IPS-20b (cell line): ENCODE results near the gene AGMO.

Source experiments
- H3K27ac ChIP-seq: one replicate; pipeline ENCODE4 v1.5.1; 2013; ENCODE audit warnings: low read length
- H3K27me3 ChIP-seq: 2 replicates; pipeline ENCODE4 v1.6.1; 2013; ENCODE audit warnings: mild to moderate bottlenecking, low read length, inconsistent platforms; ENCODE audit not compliant: insufficient read depth
- H3K36me3 ChIP-seq: 2 replicates; pipeline ENCODE4 v1.6.1; 2013; ENCODE audit warnings: low read depth, mild to moderate bottlenecking, inconsistent platforms, low read length, moderate library complexity; ENCODE audit not compliant: insufficient read depth
- H3K4me1 ChIP-seq: 2 replicates; pipeline ENCODE4 v1.6.1; 2013; ENCODE audit warnings: mild to moderate bottlenecking, control low read depth, inconsistent platforms, low read length, moderate library complexity; ENCODE audit not compliant: insufficient read depth
- H3K4me3 ChIP-seq: 2 replicates; pipeline ENCODE4 v1.5.1; 2013; ENCODE audit warnings: mild to moderate bottlenecking, low read length, inconsistent platforms
- H3K9ac ChIP-seq: 2 replicates; pipeline ENCODE4 v1.6.1; 2013; ENCODE audit warnings: low read depth, mild to moderate bottlenecking, inconsistent platforms, low read length, moderate library complexity
- H3K9me3 ChIP-seq: 2 replicates; pipeline ENCODE4 v1.6.1; 2013; ENCODE audit warnings: mild to moderate bottlenecking, low read depth, low read length, inconsistent platforms; ENCODE audit not compliant: insufficient read depth

The AGMO gene

DNA sequence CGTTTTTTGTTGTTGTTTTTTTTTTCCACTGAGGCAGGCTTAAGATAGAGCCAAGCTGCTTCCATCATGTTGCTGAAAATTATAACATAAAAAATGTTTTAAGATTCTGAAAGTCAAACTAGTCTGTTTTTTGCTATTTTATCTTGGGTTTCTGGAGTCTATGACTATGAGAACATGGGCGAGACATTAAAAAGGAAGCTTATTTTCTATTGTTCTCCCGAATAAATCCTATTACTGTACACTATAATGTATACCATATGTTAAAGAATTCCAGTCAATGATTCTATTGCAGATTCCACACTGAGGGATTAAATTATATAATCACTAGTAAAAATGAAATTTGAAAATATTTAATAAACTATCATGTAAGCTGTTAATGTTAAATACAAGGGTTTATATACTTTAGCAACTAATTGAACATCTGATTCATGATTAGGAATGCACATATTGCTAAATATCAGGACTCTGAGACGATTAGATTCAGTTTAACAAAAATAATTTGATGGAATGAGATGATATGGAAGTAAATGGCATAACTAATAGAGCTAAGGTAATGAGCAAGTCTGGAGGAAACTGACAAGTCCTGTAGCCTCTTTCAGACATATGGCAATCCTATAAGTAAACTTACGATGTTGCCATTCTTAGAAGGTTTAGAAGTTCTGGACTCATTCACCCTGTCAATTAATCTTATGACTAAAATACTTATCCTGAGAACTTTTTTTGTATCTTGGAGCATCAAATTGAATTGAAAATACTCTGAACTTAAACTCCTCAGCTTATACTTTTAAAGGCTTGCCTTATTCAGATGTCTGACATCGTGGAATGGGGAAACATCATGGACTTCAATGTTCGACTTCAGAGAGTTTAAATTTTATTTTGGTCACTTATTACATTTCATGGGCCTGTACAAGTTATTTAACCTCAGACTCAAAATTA is 364.5 kb downstream of the AGMO start:
- Histone ChIP-seq H3K9ac (no peak overlapping the region), H3K27me3 (no peaks in the 10 kb centered on the region), H3K27ac (no peak overlapping the region), H3K4me3 (no peak overlapping the region), H3K4me1 (peaks cover 26% of the 10 kb centered on the region; the same call in 1 of the 2 replicates), H3K9me3 (no peaks in the 10 kb centered on the region), H3K36me3 (no peaks in the 10 kb centered on the region)

DNA sequence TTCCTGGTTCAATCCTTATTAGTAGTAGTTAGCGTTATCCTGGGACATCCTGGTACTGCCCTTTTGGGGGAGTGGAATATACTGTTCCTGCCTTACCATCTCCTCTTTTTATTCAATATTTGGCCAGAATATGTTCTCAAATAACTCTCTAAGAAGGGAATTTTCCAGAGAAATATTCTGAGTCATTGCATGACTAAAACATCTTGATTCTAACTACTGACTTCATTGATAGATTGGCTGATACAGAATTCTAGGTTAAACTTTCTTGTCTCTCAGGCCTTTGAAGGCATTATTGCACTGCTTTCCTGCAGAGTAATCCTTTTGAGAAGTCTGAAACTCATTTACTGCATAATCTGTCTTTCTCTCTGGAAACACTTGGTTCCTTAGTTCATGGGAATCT is 383.8 kb downstream of the AGMO start:
- H3K27ac ChIP-seq, result no peak overlapping the region
- no peaks in the 10 kb centered on the region for H3K9me3 ChIP-seq
- no peaks in the 10 kb centered on the region for H3K4me1 ChIP-seq
- no peak overlapping the region for H3K9ac ChIP-seq
- no peaks in the 10 kb centered on the region for H3K27me3 ChIP-seq
- no peaks in the 10 kb centered on the region for H3K36me3 ChIP-seq
- H3K4me3 ChIP-seq, result no peak overlapping the region

DNA sequence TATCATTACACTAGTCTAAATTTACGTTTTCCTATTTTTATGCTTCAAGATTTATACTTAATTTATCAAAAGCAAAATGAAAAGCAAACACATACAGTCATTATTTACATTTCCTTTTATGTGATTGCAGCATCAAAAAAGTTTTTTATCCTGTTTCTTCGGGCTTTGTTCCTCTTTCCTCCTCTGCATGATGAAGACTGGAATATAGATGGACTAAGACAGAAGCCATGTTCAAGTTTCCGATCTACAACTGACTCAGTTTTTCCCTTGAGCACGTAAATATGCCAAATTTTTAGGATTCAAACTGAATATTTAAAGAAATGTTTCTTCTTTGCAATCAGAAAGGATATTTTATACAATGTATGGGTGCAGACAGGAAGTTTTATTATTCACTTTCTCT is 385.7 kb downstream of the AGMO start:
- Histone ChIP-seq H3K27me3 (no peaks in the 10 kb centered on the region), H3K4me1 (no peaks in the 10 kb centered on the region), H3K36me3 (no peaks in the 10 kb centered on the region), H3K4me3 (no peak overlapping the region), H3K9me3 (no peaks in the 10 kb centered on the region), H3K9ac (no peak overlapping the region), H3K27ac (no peak overlapping the region)

DNA sequence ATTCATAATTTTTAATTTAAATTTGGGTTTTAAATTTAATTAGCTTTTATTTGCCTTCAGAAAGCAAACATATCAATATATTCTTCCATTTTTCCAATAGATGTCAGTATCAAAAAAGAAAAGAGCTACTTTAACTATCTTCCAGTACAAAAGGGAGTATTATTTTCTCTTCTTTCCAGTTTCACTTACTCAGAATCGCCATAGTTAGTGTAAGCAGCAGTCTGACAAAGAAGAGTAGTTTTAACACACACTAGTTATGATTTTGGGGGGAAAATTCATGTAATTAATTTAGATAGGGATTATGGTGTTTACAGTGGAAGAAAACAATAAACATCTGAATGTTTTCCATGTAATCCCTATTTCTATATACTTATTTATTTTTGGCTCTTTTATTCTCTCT is 386.7 kb downstream of the AGMO start:
- no peak overlapping the region for H3K27ac ChIP-seq
- H3K27me3 ChIP-seq, result no peaks in the 10 kb centered on the region
- H3K4me3 ChIP-seq, result no peak overlapping the region
- no peaks in the 10 kb centered on the region for H3K9me3 ChIP-seq
- no peaks in the 10 kb centered on the region for H3K4me1 ChIP-seq
- no peaks in the 10 kb centered on the region for H3K36me3 ChIP-seq
- no peak overlapping the region for H3K9ac ChIP-seq

DNA sequence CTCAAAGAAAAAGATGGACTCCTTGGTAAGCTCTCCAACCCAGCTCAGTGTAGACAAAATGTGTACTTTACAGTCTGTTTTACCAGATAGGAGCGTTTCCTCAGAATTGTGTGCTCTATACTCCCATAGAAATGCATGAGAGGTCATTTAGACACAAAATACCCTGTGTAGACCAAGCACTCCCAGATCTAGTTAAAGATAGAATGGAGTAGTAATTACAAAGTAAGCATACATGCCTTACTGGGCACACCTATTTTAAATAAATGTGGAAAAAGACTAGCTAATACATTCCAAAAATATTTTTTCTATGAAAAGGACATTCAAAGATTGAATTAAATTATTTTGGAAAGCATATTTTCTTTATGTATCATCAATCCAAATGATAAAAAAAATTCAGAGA is 387.3 kb downstream of the AGMO start:
- Histone ChIP-seq H3K4me3 (no peak overlapping the region), H3K9me3 (no peaks in the 10 kb centered on the region), H3K9ac (no peak overlapping the region), H3K27ac (no peak overlapping the region), H3K36me3 (no peaks in the 10 kb centered on the region), H3K4me1 (no peaks in the 10 kb centered on the region), H3K27me3 (no peaks in the 10 kb centered on the region)

DNA sequence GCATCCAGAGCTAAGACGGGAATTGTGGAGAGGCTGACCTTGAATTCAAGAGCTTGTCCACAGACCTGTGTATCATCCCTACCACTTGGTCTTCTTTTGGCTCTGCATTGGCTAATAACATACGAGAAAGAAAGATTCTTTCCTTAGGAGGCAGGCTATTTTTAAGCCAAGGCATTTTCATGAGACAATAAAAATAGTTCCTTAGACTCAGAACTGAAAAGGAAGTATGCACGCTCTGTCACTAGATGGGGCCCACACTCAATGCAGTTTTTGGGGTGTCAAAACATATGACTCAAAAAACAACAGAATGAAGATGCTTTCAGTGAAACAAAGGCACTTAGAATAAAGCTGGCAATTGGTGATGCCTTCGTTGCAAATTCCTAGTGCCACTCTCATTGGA is 393.3 kb downstream of the AGMO start:
- Histone ChIP-seq H3K27me3 (no peaks in the 10 kb centered on the region), H3K4me3 (no peak overlapping the region), H3K9me3 (no peaks in the 10 kb centered on the region), H3K4me1 (no peaks in the 10 kb centered on the region), H3K9ac (no peak overlapping the region), H3K36me3 (no peaks in the 10 kb centered on the region), H3K27ac (no peak overlapping the region)

DNA sequence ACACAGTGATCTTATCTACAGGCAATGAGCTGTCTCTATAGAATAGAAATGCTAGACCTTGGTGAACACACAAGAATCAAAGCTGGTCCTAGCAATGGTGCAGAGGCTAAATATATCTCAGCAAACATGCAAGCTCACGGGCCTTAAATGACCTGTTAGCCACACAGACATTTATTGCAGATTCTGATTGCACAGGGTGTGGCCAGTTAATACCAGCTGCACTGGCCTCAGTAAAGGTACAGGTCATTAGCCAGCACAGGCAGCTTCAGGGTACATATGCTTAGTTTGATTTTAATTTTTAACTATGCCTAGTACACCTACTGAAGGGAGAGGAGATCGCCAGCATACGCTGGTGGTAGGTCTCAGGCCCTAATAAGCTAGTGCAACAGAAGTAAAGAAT is 393.9 kb downstream of the AGMO start:
- Histone ChIP-seq H3K9me3 (no peaks in the 10 kb centered on the region), H3K9ac (no peak overlapping the region), H3K27ac (no peak overlapping the region), H3K4me1 (no peaks in the 10 kb centered on the region), H3K27me3 (no peaks in the 10 kb centered on the region), H3K36me3 (no peaks in the 10 kb centered on the region), H3K4me3 (no peak overlapping the region)

DNA sequence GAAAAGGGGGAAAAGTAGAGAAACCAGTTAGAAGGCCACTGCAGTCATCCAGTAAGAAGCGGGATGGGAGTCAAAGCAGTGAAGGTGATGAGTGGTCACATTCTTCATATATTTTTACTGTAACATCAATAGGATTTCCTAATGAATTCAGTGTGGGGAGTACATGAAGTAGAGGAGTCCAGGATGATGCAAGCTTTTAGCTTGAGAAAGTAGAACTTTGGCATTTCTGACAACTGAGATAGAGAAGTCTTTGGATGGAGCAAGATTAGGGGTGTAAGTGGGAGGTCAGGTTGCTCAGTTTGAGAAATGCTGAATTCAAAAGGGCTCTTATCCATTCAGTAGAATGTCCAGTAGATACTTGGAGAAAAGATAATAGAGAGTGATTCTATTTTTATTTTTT is 395.2 kb downstream of the AGMO start:
- Histone ChIP-seq H3K9ac (no peak overlapping the region), H3K4me3 (no peak overlapping the region), H3K9me3 (no peaks in the 10 kb centered on the region), H3K4me1 (no peaks in the 10 kb centered on the region), H3K27me3 (no peaks in the 10 kb centered on the region), H3K36me3 (no peaks in the 10 kb centered on the region), H3K27ac (no peak overlapping the region)

DNA sequence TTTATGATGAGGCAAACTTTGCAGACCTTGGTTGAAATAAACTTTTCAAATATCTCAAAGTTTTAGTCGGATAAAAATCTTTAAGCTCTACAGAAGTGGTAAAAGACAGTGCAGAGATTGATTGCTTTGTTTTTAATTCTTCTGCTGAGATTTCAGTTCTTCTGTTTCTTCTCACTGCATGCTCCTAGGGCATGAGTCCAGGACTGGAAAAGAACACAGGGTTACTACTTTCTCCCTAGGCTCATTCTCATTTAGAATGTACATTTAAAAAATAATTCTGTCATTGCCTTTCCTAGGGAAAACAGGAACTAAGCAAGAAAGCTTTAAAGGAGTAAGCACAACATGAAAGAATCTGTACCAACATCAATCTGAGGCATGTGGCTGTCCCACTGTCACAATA is 402.6 kb downstream of the AGMO start:
- peaks cover 8% of the 10 kb centered on the region for H3K4me1 ChIP-seq

DNA sequence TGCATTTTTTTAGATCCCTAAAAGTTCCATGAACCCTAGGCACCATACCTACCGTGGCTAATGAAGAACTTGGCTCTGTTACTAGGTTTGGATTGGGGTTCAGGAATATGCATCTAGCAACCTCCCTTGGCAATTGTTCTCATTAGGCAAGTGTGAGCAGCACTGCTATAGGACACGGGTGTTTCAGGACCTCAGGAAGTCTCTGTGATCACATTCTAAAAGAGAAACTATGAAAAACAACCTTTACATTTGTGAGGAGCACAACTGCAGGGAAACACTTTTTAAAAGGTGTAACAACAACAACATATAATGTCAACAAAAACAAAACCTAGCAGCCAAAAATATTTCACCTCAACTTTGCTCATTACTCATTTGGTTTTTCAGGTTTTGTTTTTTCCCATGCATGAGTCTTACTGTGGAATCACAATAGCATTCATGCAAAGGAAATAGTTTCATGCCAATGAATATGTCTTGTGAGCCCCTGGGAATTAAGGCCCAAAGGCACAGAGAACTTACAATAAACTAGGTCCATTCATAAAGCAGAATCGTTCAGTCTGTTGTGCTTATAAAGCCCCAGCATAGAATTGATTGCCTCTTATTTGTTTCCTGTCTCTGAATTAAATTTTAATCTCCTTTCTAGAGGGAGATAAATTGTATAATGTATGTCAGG is 403.5 kb downstream of the AGMO start:
- H3K9me3 ChIP-seq, result no peaks in the 10 kb centered on the region
- peaks cover 8% of the 10 kb centered on the region for H3K4me1 ChIP-seq
- no peaks in the 10 kb centered on the region for H3K27me3 ChIP-seq
- no peaks in the 10 kb centered on the region for H3K36me3 ChIP-seq
- H3K4me3 ChIP-seq, result no peak overlapping the region
- H3K27ac ChIP-seq, result no peak overlapping the region
- no peak overlapping the region for H3K9ac ChIP-seq

More for the DNA sequence above, 402.6 kb downstream of the AGMO start:
- no peaks in the 10 kb centered on the region for H3K27me3 ChIP-seq
- no peak overlapping the region for H3K4me3 ChIP-seq
- H3K9ac ChIP-seq, result no peak overlapping the region
- H3K9me3 ChIP-seq, result no peaks in the 10 kb centered on the region
- no peaks in the 10 kb centered on the region for H3K36me3 ChIP-seq
- no peak overlapping the region for H3K27ac ChIP-seq
